Measurements from ENCODE around the gene CIZ1. TPM values are rescaled to one million over a fixed set of nuclear protein-coding genes. Genes with fewer than 3 reads are reported as not detected.

Gene CIZ1
- total and polyA plus RNA-seq, 9 of the 15 experiments (the other 6 are each of a cell fraction or from before 2014, with no cell fraction given): 6.6 to 329 (median 87.8) TPM

DNA sequence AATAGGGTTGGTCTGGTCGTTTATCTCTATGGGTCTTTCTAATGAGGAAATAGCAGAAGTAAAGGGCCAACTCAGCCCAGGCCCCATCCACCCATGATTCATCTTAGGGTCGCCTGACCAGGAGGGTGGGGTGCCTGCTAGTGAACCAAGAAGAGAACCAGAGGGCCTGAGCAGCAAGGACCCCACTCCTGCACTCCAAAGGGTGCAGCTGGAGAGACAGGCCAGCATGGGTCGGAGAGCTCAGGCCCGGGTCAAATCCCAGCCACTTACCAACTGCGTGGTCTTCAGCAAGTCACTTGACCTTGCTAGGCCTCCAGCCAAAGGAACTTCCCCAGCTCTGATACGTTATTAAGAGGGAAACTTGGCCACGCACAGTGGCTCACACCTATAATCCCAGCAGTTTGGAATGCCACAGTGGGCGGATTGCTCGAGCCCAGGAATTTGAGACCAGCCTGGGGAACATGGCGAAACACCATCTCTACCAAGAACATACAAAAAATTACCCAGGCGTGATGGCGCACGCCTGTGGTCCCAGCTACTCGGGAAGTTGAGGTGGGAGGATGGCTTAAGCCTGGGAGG, 27.0 kb downstream of the CIZ1 start:
- 77% methylated on average over 14 of the region's 14 CpGs for WGBS (ENCODE audit: insufficient coverage, low coverage, missing lambda C conversion rate)
- intact Hi-C loops (cut with micrococcal nuclease): loop anchor here (5.0 kb wide), 1 partner anchor 43 kb away; no protein-coding TSS in a partner anchor
- Histone ChIP-seq H3K27ac (ENCODE audit: extremely low read depth, low read depth, low read length) (peak overlapping the region; percentile 30; the same call in 1 of the 3 replicates), H3K9me3 (replicated peaks; ENCODE audit: control insufficient read depth, insufficient read depth, low read depth, low read length) (no peaks in the 10 kb centered on the region), H3K79me2 (ENCODE audit: control insufficient read depth, insufficient read depth, low read length) (peaks cover 24% of the 10 kb centered on the region), H4K20me1 (replicated peaks; ENCODE audit: control insufficient read depth, insufficient read depth, low read length) (peaks cover 23% of the 10 kb centered on the region; the same call in 1 of the 2 replicates), H3K4me3 (no peak overlapping the region), H3K27me3 (ENCODE audit: control insufficient read depth in 2 of 2, insufficient read depth in 2 of 2, low read length in 2 of 2) (no peaks in the 10 kb centered on the region), H3K4me1 (replicated peaks in 1 of 2; ENCODE audit: control insufficient read depth in 2 of 2, insufficient read depth in 2 of 2, low read length in 2 of 2) (peaks cover 5 to 44% of the 10 kb centered on the region in 2 experiments), H3K36me3 (ENCODE audit: control insufficient read depth, insufficient read depth, low read length) (peaks cover 70% of the 10 kb centered on the region), H2AFZ (ENCODE audit: low read depth, low read length) (no peak overlapping the region), H3K4me2 (ENCODE audit: insufficient read depth, low read length) (no peak overlapping the region), H3K9ac (ENCODE audit: insufficient read depth in 1 of 2, low read depth in 2 of 2, low read length in 2 of 2) (peak overlapping the region in 1 of 2 experiments; percentile 75; a peak in 2 of 4 replicates), H3K9me1 (ENCODE audit: control insufficient read depth, insufficient read depth, low read length) (no peaks in the 10 kb centered on the region)
- no peak for FAIRE-seq
- in situ Hi-C loops (cut with MboI): no loop called here
- no peak for DNase-seq (ENCODE audit: extremely low read depth in 1 of 4, low spot score in 3 of 4)
- ATAC-seq: no peak
- BruUV-seq (replicated peaks): no TSS peak
- ChIA-PET POLR2A (interaction anchor here (0.5 to 11.0 kb wide), 8 partner anchors 11 to 183 kb away, joined by 3 to 155 read pairs (median 4); partner anchors contain the start of genes CIZ1 and EEIG1), CTCF (ENCODE audit: low intra/inter-chr PET ratio) (no interaction called here)
- TF ChIP-seq BCLAF1 (IDR thresholded peaks at IDR 0.05; ENCODE audit: borderline replicate concordance in 1 of 2, control insufficient read depth in 1 of 2, low read depth in 2 of 2, low read length in 1 of 2) (0 out of 4 replicates have a peak, but pooled peaks of 1 of the 2 experiments have one; percentile 24), SETDB1 (IDR thresholded peaks at IDR 0.05; ENCODE audit: low read length) (peak; percentile 27), POLR2G (IDR thresholded peaks at IDR 0.05; ENCODE audit: low read depth, low read length) (0 out of 2 replicates have a peak, but pooled peaks have one; percentile 30), ETV5 (CRISPR knock-in tag; IDR thresholded peaks at IDR 0.05; ENCODE audit: low read depth) (no peak), POLR2B (IDR thresholded peaks at IDR 0.05; ENCODE audit: low read depth, partially characterized antibody) (peak; percentile 36), POLR2AphosphoS5 (IDR thresholded peaks at IDR 0.05; ENCODE audit: control insufficient read depth, insufficient read depth, low read depth, low read length) (peak; percentile 16), KDM5B (IDR thresholded peaks at IDR 0.05; ENCODE audit: insufficient replicate concordance, low read depth, low read length) (peak; percentile 3), FOXM1 (IDR thresholded peaks at IDR 0.05; ENCODE audit: low read depth) (no peak), FOXM1 (CRISPR knock-in tag; IDR thresholded peaks at IDR 0.05; ENCODE audit: low read depth) (no peak), TEAD4 (IDR thresholded peaks at IDR 0.05; ENCODE audit: low read length) (0 out of 2 replicates have a peak, but pooled peaks have one; percentile 6), TEAD4 (CRISPR knock-in tag; IDR thresholded peaks at IDR 0.05; ENCODE audit: borderline replicate concordance) (no peak), ELF2 (CRISPR knock-in tag; IDR thresholded peaks at IDR 0.05) (0 out of 2 replicates have a peak, but pooled peaks have one; percentile 26)

Data from K562 (cell line).